GM12875 (cell line): ENCODE measurements around the gene RPTOR.

Source experiments
- H3K4me3 ChIP-seq: one replicate; pipeline ENCODE4 v1.5.1; 2011; ENCODE audit warnings: low read depth, low read length, control low read depth
- TF ChIP-seq, protein P1 (sequence below): IDR thresholded peaks from 2 replicates; pipeline ENCODE4 v1.5.1; 2011; ENCODE audit warnings: low read depth, mild to moderate bottlenecking, control low read depth, inconsistent platforms, low read length, moderate library complexity, borderline replicate concordance; ENCODE audit not compliant: insufficient read depth

RPTOR gene

DNA sequence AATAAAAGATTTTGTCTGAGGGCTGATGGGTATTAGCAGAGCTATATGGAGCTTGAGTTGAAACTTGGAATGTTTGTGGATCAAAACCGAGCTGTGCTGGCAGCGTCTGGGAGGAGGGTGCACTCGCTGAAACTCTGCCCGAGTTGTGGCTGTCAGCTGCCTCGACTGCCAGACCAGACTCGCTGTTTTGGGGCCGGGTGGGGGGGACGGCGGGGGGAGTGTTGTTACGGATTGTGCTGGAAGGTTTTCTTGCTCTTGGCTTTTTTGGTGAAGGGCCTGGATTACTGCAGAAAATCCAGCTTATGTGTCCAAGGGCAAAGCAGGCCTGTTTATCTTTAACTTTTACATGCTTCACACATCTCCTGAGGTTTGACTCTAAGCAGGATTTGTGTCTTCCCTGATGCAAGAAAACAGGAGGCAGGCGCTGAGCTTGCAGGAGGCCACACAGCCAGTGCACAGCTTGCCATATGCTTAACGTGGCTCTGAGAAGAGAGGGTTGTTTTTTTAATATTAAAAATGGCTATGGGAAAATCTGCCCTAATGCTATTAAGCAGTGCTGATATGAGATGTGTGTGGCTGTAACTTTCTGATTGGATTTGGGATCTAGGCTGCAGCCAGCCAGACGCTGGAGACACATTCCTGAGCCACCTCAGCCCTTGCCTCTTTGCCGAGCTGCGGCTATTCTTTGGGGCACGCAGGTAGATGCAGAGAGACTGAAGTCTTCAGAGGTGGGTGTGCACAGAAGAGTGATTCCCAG lies 20.5 kb upstream of the RPTOR start:
- TF ChIP-seq, protein P1, sequence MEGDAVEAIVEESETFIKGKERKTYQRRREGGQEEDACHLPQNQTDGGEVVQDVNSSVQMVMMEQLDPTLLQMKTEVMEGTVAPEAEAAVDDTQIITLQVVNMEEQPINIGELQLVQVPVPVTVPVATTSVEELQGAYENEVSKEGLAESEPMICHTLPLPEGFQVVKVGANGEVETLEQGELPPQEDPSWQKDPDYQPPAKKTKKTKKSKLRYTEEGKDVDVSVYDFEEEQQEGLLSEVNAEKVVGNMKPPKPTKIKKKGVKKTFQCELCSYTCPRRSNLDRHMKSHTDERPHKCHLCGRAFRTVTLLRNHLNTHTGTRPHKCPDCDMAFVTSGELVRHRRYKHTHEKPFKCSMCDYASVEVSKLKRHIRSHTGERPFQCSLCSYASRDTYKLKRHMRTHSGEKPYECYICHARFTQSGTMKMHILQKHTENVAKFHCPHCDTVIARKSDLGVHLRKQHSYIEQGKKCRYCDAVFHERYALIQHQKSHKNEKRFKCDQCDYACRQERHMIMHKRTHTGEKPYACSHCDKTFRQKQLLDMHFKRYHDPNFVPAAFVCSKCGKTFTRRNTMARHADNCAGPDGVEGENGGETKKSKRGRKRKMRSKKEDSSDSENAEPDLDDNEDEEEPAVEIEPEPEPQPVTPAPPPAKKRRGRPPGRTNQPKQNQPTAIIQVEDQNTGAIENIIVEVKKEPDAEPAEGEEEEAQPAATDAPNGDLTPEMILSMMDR = no peak
- H3K4me3 ChIP-seq = no peak overlapping the region

GRCh38 chr17:80526116-80526910 lies 18.3 kb upstream of the RPTOR start:
- TF ChIP-seq, protein P1 = no peak

GRCh38 chr17:80527016-80527645 lies 17.5 kb upstream of the RPTOR start:
- TF ChIP-seq, protein P1 = no peak
- H3K4me3 ChIP-seq = no peak overlapping the region

More at GRCh38 chr17:80526116-80526910, 18.3 kb upstream of the RPTOR start:
- H3K4me3 ChIP-seq = no peak overlapping the region

DNA sequence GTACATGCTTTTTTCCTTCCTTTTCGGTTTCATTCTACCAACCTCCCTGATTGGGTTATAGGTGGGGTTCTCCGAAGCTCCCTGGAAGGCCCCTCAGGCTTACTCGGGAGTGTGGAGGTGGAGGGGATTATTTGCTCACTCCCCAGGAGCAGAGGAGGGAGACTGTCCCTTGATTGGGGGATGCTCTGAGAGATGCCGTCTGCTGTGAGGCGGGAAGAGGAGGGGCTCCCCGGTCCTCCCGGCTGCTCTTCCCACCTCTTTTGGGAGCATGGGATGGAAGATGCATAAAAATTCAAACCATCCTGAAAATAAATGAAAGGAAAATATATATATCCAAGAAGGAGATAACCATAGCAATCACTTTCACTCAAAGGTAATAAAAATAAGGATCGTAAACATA lies 16.1 kb upstream of the RPTOR start:
- TF ChIP-seq, protein P1 = no peak
- no peak overlapping the region for H3K4me3 ChIP-seq

GRCh38 chr17:80529104-80529903 lies 15.3 kb upstream of the RPTOR start:
- TF ChIP-seq, protein P1 = no peak
- H3K4me3 ChIP-seq = no peak overlapping the region

DNA sequence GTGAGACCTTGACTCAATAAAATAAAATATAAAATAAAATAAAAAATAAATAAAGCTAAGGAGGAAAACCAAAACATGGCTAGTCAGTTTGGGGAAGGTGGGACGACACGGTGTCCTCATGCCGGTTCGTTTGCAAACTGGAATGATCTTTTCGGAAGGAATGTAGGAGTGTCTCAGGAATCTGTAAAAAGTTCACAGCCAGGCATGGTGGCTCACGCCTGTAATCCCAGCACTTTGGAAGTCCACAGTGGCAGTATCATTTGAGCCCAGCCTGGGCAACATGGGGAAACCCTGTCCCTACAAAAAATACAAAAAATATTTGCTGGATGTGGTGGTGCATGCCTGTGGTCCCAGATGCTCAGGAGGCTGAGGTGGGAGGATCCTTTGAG lies 14.7 kb upstream of the RPTOR start:
- TF ChIP-seq, protein P1 = no peak
- H3K4me3 ChIP-seq = no peak overlapping the region
